ENCODE measurements around the gene CLK1.

DNA sequence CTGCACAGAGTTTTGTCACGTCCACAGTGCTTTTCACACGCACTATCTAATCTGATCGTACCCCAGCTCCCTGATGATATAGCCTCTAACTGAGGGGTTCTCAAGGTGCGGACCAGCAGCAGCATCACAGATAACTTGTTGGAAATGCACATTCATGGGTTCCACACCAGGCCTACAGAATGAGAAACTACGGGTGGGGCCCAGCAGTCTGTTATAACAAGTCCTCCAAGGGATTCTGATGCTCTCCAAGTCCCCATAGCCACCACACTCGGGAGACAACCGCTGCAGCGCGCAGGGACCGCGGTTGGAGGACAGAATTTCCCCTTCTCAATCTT lies 53.5 kb downstream of the CLK1 start:
- TF ChIP-seq CTCF (IDR thresholded peaks at IDR 0.05; ENCODE audit: insufficient read depth, low read length, poor library complexity, severe bottlenecking) (no peak), EZH2phosphoT487 (conservative IDR thresholded peaks at IDR 0.05; ENCODE audit: low read length) (no peak)
